H54 (cell line): Measurements from ENCODE around the gene HSD11B1L.
"Not testable (repeated sequence)": the region's sequence is repeated elsewhere in the genome, so short reads cannot be mapped to it uniquely, and the experiment has no call there.

Experiments
- DNase-seq: peaks from one replicate; pipeline ENCODE4 v3.0.0; 2011; ENCODE audit warnings: low spot score, mixed read lengths; ENCODE audit not compliant: insufficient read length
- FAIRE-seq: peaks from 3 replicates; lab custom pipeline; 2011; peaks lifted over from hg19 to GRCh38; lab: Jason Lieb, UNC
- POLR2A ChIP-seq: IDR thresholded peaks from 2 replicates; pipeline ENCODE4 v1.6.1; 2011; ENCODE audit warnings: low read depth, mild to moderate bottlenecking, low read length

The HSD11B1L gene

GRCh38 chr19:5707576-5708575 lies 27.0 kb downstream of the HSD11B1L start:
- DNase-seq (no peak), FAIRE-seq (no peak)
- TF ChIP-seq POLR2A = no peak

- DNase-seq (no peak), FAIRE-seq (no peak)
- TF ChIP-seq POLR2A = no peak
Observed at GRCh38 chr19:5711025-5711424, 30.2 kb downstream of the HSD11B1L start.

GRCh38 chr19:5711713-5712161 lies 30.9 kb downstream of the HSD11B1L start:
- DNase-seq (no peak), FAIRE-seq (no peak)
- TF ChIP-seq POLR2A = no peak

DNA sequence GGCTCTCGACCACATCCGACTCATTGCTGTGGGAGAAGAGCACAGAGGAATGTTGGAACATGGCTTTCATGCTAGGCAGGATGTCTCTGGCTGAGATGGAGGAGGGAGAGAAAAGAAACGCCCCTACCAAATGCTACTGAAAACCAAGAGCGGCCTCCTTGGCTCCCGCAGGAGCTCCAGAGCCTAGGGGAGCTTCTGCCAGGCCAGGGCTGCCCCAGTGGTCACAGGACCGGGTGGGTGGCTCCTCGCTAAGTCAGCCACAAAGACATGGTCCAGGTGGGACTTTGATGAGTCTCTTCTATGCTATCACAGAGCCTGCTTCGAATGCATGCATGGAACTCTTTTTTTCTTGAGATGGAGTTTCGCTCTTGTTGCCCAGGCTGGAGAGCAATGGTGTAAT lies 32.4 kb downstream of the HSD11B1L start:
- no peak for TF ChIP-seq POLR2A
- FAIRE-seq (no peak), DNase-seq (no peak)

DNA sequence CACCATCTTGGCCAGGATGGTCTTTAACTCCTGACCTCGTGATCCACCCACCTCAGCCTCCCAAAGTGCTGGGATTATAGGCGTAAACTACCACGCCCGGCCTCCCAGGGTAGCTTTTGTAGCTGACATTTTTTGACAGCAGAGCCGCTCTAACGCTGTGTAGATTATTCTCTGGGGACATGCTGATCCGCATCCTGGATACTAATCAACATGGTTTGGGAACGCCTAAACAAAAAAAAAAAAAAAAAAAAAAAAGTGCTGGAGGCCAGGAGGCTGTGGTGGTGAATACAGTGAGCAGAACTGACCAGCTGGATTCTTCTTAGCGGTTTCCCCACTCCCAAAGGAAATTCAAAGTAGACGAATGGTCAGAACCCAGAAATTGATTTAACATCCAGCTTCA lies 34.0 kb downstream of the HSD11B1L start:
- no peak for TF ChIP-seq POLR2A
- DNase-seq = no peak
- no peak for FAIRE-seq

DNA sequence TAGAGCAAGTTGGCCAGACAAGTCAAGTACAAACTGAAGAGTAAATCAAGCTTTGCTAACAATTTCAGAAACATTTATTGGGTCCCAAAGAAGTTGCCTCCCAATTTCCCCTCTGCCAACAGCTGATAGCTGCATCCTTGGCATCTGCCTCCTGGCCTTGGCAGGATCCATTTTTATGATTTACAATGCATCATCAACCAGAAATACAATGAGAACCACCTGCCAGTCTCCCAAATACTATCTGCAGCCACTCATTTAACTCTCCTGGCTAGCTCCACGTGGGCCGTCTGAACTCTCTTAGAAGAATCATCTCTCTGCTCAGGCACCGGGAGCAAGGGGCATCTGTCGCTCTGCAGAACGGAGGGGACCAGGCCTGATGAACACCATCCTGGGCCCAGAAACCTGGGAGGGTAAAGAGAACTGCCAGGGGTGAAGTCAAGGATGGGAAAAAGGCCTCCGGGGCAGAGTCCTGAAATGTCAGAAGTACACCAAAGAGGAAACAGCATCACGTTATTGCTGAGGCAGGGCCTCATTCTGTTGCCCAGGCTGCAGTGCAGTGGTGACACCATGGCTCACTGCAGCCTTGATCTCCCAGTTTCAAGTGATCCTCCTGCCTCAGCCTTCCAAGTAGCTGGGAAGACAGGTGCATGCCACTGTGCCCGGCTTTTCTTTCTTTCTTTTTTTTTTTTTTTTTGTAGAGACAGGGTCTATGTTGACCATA lies 36.5 kb downstream of the HSD11B1L start:
- no peak for TF ChIP-seq POLR2A
- DNase-seq = no peak
- FAIRE-seq = no peak

- no peak for FAIRE-seq
- no peak for DNase-seq
- no peak for TF ChIP-seq POLR2A
Observed at GRCh38 chr19:5718037-5718578, 37.3 kb downstream of the HSD11B1L start.

DNA sequence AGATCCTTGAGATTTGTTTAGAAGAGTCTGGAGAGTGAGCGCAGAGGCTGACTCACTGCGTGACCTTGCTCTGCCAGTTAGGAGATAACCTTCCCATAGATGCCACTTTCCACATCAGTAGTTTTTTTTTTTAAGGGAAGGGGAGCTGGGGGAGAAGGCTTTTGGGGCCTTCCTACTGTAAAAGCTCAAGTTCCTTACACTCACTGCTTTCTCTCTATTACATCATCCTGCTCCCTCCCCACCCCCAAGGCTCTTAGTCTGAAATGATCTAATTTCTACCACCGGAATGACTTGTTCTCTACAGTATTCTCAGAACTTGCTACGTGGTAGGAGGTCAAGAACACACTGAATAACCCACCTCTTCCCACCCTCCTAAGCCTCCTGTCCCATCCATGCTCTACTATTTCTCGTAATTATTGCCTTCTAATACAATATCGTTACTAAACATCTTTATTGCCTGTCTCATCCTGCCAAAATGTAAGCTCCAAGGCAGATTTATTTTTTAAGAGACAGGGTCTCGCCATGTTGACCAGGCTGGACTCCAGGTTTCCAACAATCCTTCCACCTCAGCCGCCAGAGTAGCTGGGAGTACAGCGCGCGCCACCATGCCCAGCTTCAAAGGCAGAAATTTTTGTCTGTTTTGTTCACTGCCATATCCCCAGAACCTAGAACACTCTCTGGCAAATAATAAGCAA lies 37.9 kb downstream of the HSD11B1L start:
- DNase-seq (no peak), FAIRE-seq (no peak)
- no peak for TF ChIP-seq POLR2A

DNA sequence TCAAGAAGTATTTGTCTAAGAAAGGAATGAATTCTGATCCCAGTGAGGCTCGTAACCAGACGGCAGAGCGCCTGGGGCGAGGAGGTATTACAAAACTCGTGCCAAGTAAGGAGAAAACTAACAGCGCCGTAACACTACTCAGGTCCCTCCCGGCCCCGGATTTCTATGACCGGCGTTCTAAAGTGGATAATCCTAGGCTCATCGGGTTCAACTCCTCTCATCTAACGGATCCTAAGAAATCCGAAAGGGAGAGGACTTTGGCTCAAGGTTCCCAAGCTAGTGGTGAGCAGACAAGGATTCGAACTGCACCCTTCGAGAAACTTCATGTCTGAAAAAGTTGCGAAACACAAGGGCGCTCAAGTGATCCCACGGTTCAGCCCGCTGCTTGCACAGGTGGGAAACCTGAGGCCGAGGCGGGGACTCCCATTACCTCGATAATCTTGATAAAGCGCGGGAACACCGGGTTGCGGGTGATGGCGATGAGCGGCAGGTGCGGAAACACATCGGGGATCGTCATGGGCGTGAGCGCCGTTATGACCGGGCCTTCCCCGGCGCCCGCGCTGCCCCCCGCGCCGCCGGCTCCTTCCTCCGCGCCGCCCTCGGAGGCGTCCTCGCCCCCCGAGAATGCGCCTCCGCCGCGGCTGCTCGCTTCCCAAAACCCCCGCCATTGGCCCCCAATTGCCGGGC lies 38.6 kb downstream of the HSD11B1L start:
- TF ChIP-seq POLR2A = no peak
- FAIRE-seq = no peak
- DNase-seq = no peak

DNA sequence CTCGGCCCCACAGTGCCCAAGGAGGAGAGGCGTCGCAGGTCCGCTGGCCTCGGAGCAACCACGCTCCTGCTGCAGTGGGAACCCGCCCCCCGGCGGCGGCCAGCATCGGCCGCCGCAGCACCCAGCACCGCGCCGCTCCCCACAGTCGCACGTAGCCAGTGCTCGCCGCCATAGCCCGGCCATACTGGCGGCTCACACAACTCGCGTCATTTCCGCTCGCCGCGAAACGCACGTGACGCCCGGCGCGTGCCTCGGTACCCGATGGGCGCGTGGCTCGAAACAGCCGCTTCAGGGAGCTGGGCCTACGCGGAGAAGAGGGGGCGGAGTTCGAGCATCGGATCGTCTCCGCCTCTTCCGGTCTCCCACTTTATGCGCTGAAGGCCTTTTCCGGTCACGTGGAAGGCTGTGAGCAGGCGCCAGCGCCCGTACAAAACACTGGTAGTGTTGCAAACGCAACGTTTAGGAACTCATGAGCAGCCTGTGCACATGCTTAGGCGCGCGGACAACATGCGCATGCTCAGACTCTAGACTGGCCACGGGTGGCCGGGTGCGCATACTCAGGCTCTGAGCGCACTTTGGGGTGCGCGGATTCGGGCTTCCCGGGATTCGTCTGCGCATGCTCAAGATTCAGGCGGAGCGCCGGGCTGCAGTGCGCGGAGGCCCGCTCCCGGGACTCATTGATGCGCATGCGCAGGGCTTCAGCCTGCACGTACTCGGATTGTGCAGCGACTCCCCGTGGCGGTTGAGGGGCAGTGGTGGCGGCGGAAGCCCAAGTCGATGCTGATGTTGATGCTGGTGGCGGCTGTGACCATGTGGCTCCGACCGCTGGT lies 39.3 kb downstream of the HSD11B1L start, which contains the start of the genes CATSPERD and LONP1:
Gene CATSPERD (plus strand): TSS at position 677 of the 830 bp plus-strand sequence. CDS start 101 bp downstream, at position 778.
Gene LONP1 (minus strand): TSS at position 186 of the 830 bp plus-strand sequence. CDS start 14 bp downstream, at position 172.
- peak; percentile 86 for FAIRE-seq

GRCh38 chr19:5727453-5728050 lies 46.7 kb downstream of the HSD11B1L start:
- DNase-seq = no peak
- TF ChIP-seq POLR2A = no peak
- no peak for FAIRE-seq

More for the DNA sequence above, 39.3 kb downstream of the HSD11B1L start, which contains the start of the genes CATSPERD and LONP1:
- TF ChIP-seq POLR2A = peak; percentile 77
- DNase-seq = peak; percentile 98

- DNase-seq, FAIRE-seq: not testable (repeated sequence)
Observed at GRCh38 chr19:5733172-5733571, 52.3 kb downstream of the HSD11B1L start.
